Gastroesophageal sphincter (tissue), 4 donors: ENCODE data around the gene DUOXA1. TPM values are rescaled to one million over a fixed set of nuclear protein-coding genes. Genes with fewer than 3 reads are reported as not detected.

Experiments
- ATAC-seq: fragments of 150-250 bp; one replicate; pipeline ENCODE4 v1.9.1; 2016; ENCODE audit warnings: mild to moderate bottlenecking, moderate library complexity
- H3K27ac ChIP-seq, 4 donors: fragments of 200-600 bp; sonication (generic) in 3 of 4; 1 replicate in 3 of 4; 2 replicates in 1 of 4; pipeline ENCODE4 v1.5.1; 2016 to 2019
- H3K27me3 ChIP-seq: fragments of 200-600 bp; sonication (generic); one replicate; pipeline ENCODE4 v1.5.1; 2019
- H3K36me3 ChIP-seq, 2 donors: fragments of 200-600 bp; sonication (generic); one replicate each; pipeline ENCODE4 v1.5.1; 2019; ENCODE audit warnings: control low read depth in 1 of 2
- H3K4me1 ChIP-seq, 3 donors: fragments of 200-600 bp; sonication (generic); 1 replicate in 2 of 3; 2 replicates in 1 of 3; pipeline ENCODE4 v1.5.1; 2016 to 2019; ENCODE audit warnings: control low read depth in 2 of 3
- H3K4me3 ChIP-seq, 2 donors: fragments of 200-600 bp; sonication (generic); one replicate each; pipeline ENCODE4 v1.5.1; 2019; ENCODE audit warnings: mild to moderate bottlenecking in 1 of 2, moderate library complexity in 1 of 2
- H3K9me3 ChIP-seq, 3 donors: fragments of 200-600 bp; sonication (generic); one replicate each; pipeline ENCODE4 v1.5.1; 2017 to 2019; ENCODE audit warnings: control low read depth in 2 of 3
- CTCF ChIP-seq, 4 experiments: fragments of 200-600 bp in 2 of 4; fragments of 450-650 bp in 2 of 4; sonication (generic) in 1 of 4; IDR thresholded peaks; one replicate each; pipeline ENCODE4 v1.5.1; 2017 to 2019; ENCODE audit warnings: antibody characterized with exemption in 4 of 4, mild to moderate bottlenecking in 2 of 4, moderate library complexity in 2 of 4
- EP300 ChIP-seq: sonication (generic); formaldehyde crosslinking; IDR thresholded peaks from one replicate; pipeline ENCODE4 v1.6.1; 2017; ENCODE audit warnings: antibody characterized with exemption, mild to moderate bottlenecking
- POLR2A ChIP-seq, 2 donors: fragments of 450-650 bp; IDR thresholded peaks; one replicate each; pipeline ENCODE4 v1.6.1; 2017; ENCODE audit warnings: antibody characterized with exemption in 2 of 2, mild to moderate bottlenecking in 2 of 2, moderate library complexity in 1 of 2
- POLR2AphosphoS5 ChIP-seq: sonication (generic); formaldehyde crosslinking; IDR thresholded peaks from one replicate; pipeline ENCODE4 v1.6.1; 2017; ENCODE audit warnings: antibody characterized with exemption
- WGBS, 2 donors: methylation state at CpG; one replicate each; pipeline ENCODE4 v1.1.5; 2018; ENCODE audit warnings: low coverage in 1 of 2; 5-methylcytosine and 5-hydroxymethylcytosine counted together
- total RNA-seq, 4 donors: library from RNA; depleted of rRNA; stranded (reverse); fragments of >200 nt; gene quantifications; one replicate each; pipeline ENCODE4 v1.1.0, GENCODE V29; 2016

Gene DUOXA1
- 1 to 10 TPM in 2 of 4 donors, under 1 TPM in 1, not detected in 1; 0.67 to 1.7 (median 1.7) TPM for total RNA-seq

- Histone ChIP-seq H3K4me1 (peaks cover 0 to 16% (median 0%) of the 10 kb centered on the region in 3 donors), H3K27ac (no peak within 1 kb of the TSS), H3K9me3 (no peaks in the 10 kb centered on the region), H3K36me3 (no peaks in the 10 kb centered on the region), H3K27me3 (peaks cover 97% of the 10 kb centered on the region), H3K4me3 (peak within 1 kb of the TSS in 1 of 2 donors; percentile 42)
- WGBS, 2 donors: 0% methylated on average over 3 of the region's 46 CpGs; no CpG with 5 or more reads in 1 of the 2 donors
- TF ChIP-seq EP300: no peak
- TF ChIP-seq CTCF (IDR thresholded peaks at IDR 0.05): no peak
- no peak for TF ChIP-seq POLR2AphosphoS5
- no peak for TF ChIP-seq POLR2A (IDR thresholded peaks at IDR 0.05)
- ATAC-seq: peak; percentile 44
Observed at GRCh38 chr15:45129651-45130129, at the start of gene DUOXA1, which contains the start of gene DUOX1. DUOXA1 (minus strand) TSS chr15:45129879; CDS start chr15:45123014, 6,865 bp downstream. DUOX1 (plus strand) TSS chr15:45129994; CDS start chr15:45131967, 1,973 bp downstream.

GRCh38 chr15:45177285-45177684 lies 47.6 kb upstream of the DUOXA1 start:
- H3K27ac ChIP-seq: no peak overlapping the region
- no peak for TF ChIP-seq CTCF (IDR thresholded peaks at IDR 0.05)
- no peak for TF ChIP-seq POLR2A (IDR thresholded peaks at IDR 0.05)
- TF ChIP-seq EP300: no peak
- TF ChIP-seq POLR2AphosphoS5: no peak
- WGBS, 2 donors: 20 to 87% methylated on average over 1 to 3 of the region's 3 CpGs
- peaks cover 0 to 49% of the 10 kb centered on the region in 2 donors for H3K36me3 ChIP-seq
- H3K4me1 ChIP-seq: no peaks in the 10 kb centered on the region
- ATAC-seq: no peak
- H3K4me3 ChIP-seq: no peak overlapping the region
- no peaks in the 10 kb centered on the region for H3K27me3 ChIP-seq
- H3K9me3 ChIP-seq: no peaks in the 10 kb centered on the region

- Histone ChIP-seq H3K9me3 (no peaks in the 10 kb centered on the region), H3K27me3 (no peaks in the 10 kb centered on the region), H3K4me3 (no peak overlapping the region), H3K4me1 (peaks cover 0 to 2% (median 0%) of the 10 kb centered on the region in 3 donors), H3K27ac (no peak overlapping the region), H3K36me3 (peaks cover 0 to 60% of the 10 kb centered on the region in 2 donors)
- ATAC-seq: no peak
- WGBS, 2 donors: 92 to 93% methylated on average over 2 of the region's 2 CpGs
- TF ChIP-seq EP300 (no peak), POLR2A (IDR thresholded peaks at IDR 0.05) (no peak)
Observed at GRCh38 chr15:45174577-45174976, 44.9 kb upstream of the DUOXA1 start.

- WGBS, 2 donors: 80% methylated on average over 1 of the region's 6 CpGs; no CpG with 5 or more reads in 1 of the 2 donors
- H3K27ac ChIP-seq: no peak overlapping the region
- peaks cover 0 to 7% (median 0%) of the 10 kb centered on the region in 3 donors for H3K4me1 ChIP-seq
- no peak for ATAC-seq
- H3K9me3 ChIP-seq: no peaks in the 10 kb centered on the region
- TF ChIP-seq EP300: no peak
- TF ChIP-seq CTCF (IDR thresholded peaks at IDR 0.05): no peak
- TF ChIP-seq POLR2A (IDR thresholded peaks at IDR 0.05): no peak
- TF ChIP-seq POLR2AphosphoS5: no peak
- no peak overlapping the region for H3K4me3 ChIP-seq
- peaks cover 0 to 60% of the 10 kb centered on the region in 2 donors for H3K36me3 ChIP-seq
- H3K27me3 ChIP-seq: no peaks in the 10 kb centered on the region
Observed at GRCh38 chr15:45174069-45174468, 44.4 kb upstream of the DUOXA1 start.

- peaks cover 0 to 54% of the 10 kb centered on the region in 2 donors for H3K36me3 ChIP-seq
- 97% methylated on average over 7 of the region's 12 CpGs; no CpG with 5 or more reads in 1 of the 2 donors for WGBS, 2 donors
Observed at GRCh38 chr15:45171912-45172311, 42.2 kb upstream of the DUOXA1 start.

More at GRCh38 chr15:45171912-45172311, 42.2 kb upstream of the DUOXA1 start:
- Histone ChIP-seq H3K4me1 (peaks cover 0 to 26% (median 0%) of the 10 kb centered on the region in 3 donors), H3K9me3 (no peaks in the 10 kb centered on the region), H3K27ac (no peak overlapping the region), H3K4me3 (no peak overlapping the region), H3K27me3 (no peaks in the 10 kb centered on the region)
- ATAC-seq: no peak
- no peak for TF ChIP-seq EP300
- no peak for TF ChIP-seq CTCF (IDR thresholded peaks at IDR 0.05)
- no peak for TF ChIP-seq POLR2A (IDR thresholded peaks at IDR 0.05)
- TF ChIP-seq POLR2AphosphoS5: no peak
